Trophoblast cell (in vitro differentiated cells and primary cell): ENCODE data around the gene EHD3.

Source experiments
- DNase-seq, 2 donors: peaks; one replicate each; pipeline ENCODE4 v3.0.0-alpha.2; 2016
- H2AFZ ChIP-seq: 2 replicates; pipeline ENCODE4 v1.6.1; 2013; ENCODE audit warnings: low read length, moderate library complexity, mild to moderate bottlenecking; ENCODE audit not compliant: insufficient read depth, poor library complexity
- H2AK5ac ChIP-seq: 2 replicates; pipeline ENCODE4 v1.6.1; 2013; ENCODE audit warnings: mild to moderate bottlenecking, low read length
- H2BK120ac ChIP-seq: 2 replicates; pipeline ENCODE4 v1.6.1; 2013; ENCODE audit warnings: low read length, mild to moderate bottlenecking, moderate library complexity; ENCODE audit not compliant: insufficient read depth, poor library complexity
- H2BK12ac ChIP-seq: 2 replicates; pipeline ENCODE4 v1.6.1; 2013; ENCODE audit warnings: mild to moderate bottlenecking, low read length, moderate library complexity
- H2BK5ac ChIP-seq: 2 replicates; pipeline ENCODE4 v1.6.1; 2013; ENCODE audit warnings: low read length, low read depth, moderate library complexity, mild to moderate bottlenecking; ENCODE audit not compliant: poor library complexity
- H3K14ac ChIP-seq: 2 replicates; pipeline ENCODE4 v1.6.1; 2013; ENCODE audit warnings: mild to moderate bottlenecking, low read length
- H3K18ac ChIP-seq: 2 replicates; pipeline ENCODE4 v1.6.1; 2013; ENCODE audit warnings: mild to moderate bottlenecking, low read length
- H3K23ac ChIP-seq: 2 replicates; pipeline ENCODE4 v1.6.1; 2013; ENCODE audit warnings: low read length
- H3K27ac ChIP-seq: 2 replicates; pipeline ENCODE4 v1.5.1; 2013; ENCODE audit warnings: low read depth, mild to moderate bottlenecking, inconsistent platforms, low read length, moderate library complexity
- H3K27me3 ChIP-seq: 2 replicates; pipeline ENCODE4 v1.6.1; 2013; ENCODE audit warnings: inconsistent platforms, mild to moderate bottlenecking, low read length, moderate library complexity; ENCODE audit not compliant: insufficient read depth
- H3K36me3 ChIP-seq, 2 experiments: 1 replicate in 1 of 2; 2 replicates in 1 of 2; pipeline ENCODE4 v1.6.1; 2013; ENCODE audit warnings: low read length in 2 of 2, mild to moderate bottlenecking in 2 of 2, moderate library complexity in 1 of 2; ENCODE audit not compliant: insufficient read depth in 2 of 2, control insufficient read depth in 1 of 2
- H3K4ac ChIP-seq: 2 replicates; pipeline ENCODE4 v1.6.1; 2013; ENCODE audit warnings: low read depth, mild to moderate bottlenecking, low read length, moderate library complexity
- H3K4me1 ChIP-seq, 2 experiments: 1 replicate in 1 of 2; 2 replicates in 1 of 2; pipeline ENCODE4 v1.6.1; 2013; ENCODE audit warnings: low read length in 2 of 2, mild to moderate bottlenecking in 2 of 2, moderate library complexity in 1 of 2; ENCODE audit not compliant: insufficient read depth in 2 of 2, control insufficient read depth in 1 of 2
- H3K4me2 ChIP-seq: 2 replicates; pipeline ENCODE4 v1.6.1; 2013; ENCODE audit warnings: inconsistent platforms, mild to moderate bottlenecking, low read length, moderate library complexity
- H3K4me3 ChIP-seq: 2 replicates; pipeline ENCODE4 v1.5.1; 2013; ENCODE audit warnings: mild to moderate bottlenecking, low read depth, low read length, inconsistent platforms
- H3K79me1 ChIP-seq: one replicate; pipeline ENCODE4 v1.6.1; 2013; ENCODE audit warnings: low read length
- H3K79me2 ChIP-seq: 2 replicates; pipeline ENCODE4 v1.6.1; 2013; ENCODE audit warnings: low read length, mild to moderate bottlenecking; ENCODE audit not compliant: control insufficient read depth, insufficient read depth, poor library complexity
- H3K9ac ChIP-seq: 2 replicates; pipeline ENCODE4 v1.6.1; 2013; ENCODE audit warnings: mild to moderate bottlenecking, low read length
- H3K9me3 ChIP-seq: 2 replicates; pipeline ENCODE4 v1.6.1; 2013; ENCODE audit warnings: low read depth, mild to moderate bottlenecking, control low read depth, inconsistent platforms, low read length; ENCODE audit not compliant: insufficient read depth
- H4K12ac ChIP-seq: 2 replicates; pipeline ENCODE4 v1.6.1; 2013; ENCODE audit warnings: low read depth, mild to moderate bottlenecking, low read length, moderate library complexity
- H4K8ac ChIP-seq: 2 replicates; pipeline ENCODE4 v1.6.1; 2013; ENCODE audit warnings: low read depth, mild to moderate bottlenecking, low read length, moderate library complexity
- H4K91ac ChIP-seq: one replicate; pipeline ENCODE4 v1.6.1; 2013; ENCODE audit warnings: low read depth, mild to moderate bottlenecking, low read length, moderate library complexity
- WGBS: extraction: QIAGEN DNeasy Blood & Tissue Kit; methylation state at CpG from one replicate; pipeline ENCODE4 v1.1.7; 2013; ENCODE audit warnings: missing lambda C conversion rate; ENCODE audit not compliant: insufficient read length, insufficient coverage; ENCODE audit errors: extremely low coverage; 5-methylcytosine and 5-hydroxymethylcytosine counted together

The EHD3 gene

DNA sequence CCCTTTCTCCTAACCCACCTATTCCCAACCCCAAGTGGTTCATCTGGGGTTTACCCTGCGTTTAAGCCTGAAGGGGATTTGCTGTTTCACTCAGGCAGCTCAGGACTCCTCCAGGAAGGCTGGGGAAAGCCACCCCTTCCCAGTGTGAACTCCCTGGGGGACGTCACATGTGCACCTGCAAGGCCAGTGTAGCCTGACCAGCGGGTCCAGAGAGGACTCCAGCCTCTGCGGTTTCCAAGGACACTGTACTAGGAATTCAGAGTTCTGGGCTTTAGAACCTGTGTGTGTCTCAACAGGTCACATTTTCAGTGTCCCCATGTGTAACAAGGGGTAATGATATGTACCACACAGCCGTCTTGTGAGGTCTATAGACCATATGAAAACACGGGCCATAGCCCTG is 17.9 kb downstream of the EHD3 start:
- H2BK12ac ChIP-seq = no peak overlapping the region

DNA sequence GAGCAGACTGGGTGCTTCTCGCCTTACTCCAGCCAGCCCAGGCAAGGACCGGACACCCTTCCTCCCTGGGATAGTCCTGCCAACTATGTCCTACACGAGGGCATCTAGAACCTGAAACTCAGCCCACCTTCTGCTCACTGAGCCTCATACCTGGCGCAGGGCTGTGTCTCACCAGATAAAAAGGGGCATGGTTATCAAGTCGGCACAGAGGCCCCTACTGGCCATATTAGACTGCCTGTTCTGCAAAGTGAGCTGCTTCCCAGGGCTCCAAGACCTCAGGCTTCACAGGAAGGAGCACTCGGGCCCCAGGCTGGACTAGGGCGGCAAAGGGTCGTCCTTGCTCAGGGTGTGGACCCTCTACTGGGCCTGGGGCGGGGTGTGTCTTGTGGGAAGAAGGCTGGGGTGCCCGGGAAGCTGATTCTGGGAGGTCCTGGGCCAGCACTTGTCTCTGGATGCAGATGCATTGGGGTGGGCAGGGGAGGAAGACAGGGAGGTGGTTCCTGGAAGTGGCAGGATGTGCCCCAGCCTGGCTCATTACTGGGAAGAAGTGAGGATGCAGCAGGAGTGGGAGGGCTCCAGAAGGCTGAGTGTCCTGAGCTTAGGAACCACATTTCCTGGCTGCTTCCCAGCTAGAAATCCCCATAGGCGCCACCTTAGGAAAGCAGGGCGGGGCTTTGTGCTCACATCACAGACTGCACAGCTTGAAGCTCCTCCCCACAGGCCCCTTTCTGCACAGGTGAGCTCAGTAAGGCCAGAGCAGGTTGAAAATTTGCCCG is 19.6 kb downstream of the EHD3 start:
- WGBS = no CpG with 5 or more reads among the region's 13 CpGs
- Histone ChIP-seq H3K27ac (peak overlapping the region; percentile 7), H3K4ac (no peak overlapping the region), H4K91ac (peak overlapping the region; percentile 76), H3K36me3 (peaks cover 22 to 45% of the 10 kb centered on the region in 2 experiments), H4K12ac (no peak overlapping the region), H3K9me3 (no peaks in the 10 kb centered on the region), H3K79me2 (peaks cover 3% of the 10 kb centered on the region), H3K4me2 (no peak overlapping the region), H3K18ac (peak overlapping the region; percentile 36), H3K23ac (no peak overlapping the region), H3K14ac (peak overlapping the region; percentile 49), H2AFZ (no peak overlapping the region), H4K8ac (peak overlapping the region; percentile 68), H3K4me3 (no peak overlapping the region), H2AK5ac (peak overlapping the region; percentile 66), H3K9ac (no peak overlapping the region), H2BK120ac (peak overlapping the region; percentile 55), H2BK5ac (peak overlapping the region; percentile 42), H2BK12ac (peak overlapping the region; percentile 63), H3K4me1 (peaks cover 12 to 16% of the 10 kb centered on the region in 2 experiments), H3K27me3 (no peaks in the 10 kb centered on the region), H3K79me1 (peaks cover 11% of the 10 kb centered on the region)
- peak; percentile 54 to 58 for DNase-seq

More for the DNA sequence above, 17.9 kb downstream of the EHD3 start:
- peaks cover 17 to 42% of the 10 kb centered on the region in 2 experiments for H3K36me3 ChIP-seq
- peak overlapping the region; percentile 18 for H2BK5ac ChIP-seq
- H3K79me2 ChIP-seq = peaks cover 3% of the 10 kb centered on the region
- peak in 1 of 2 donors; percentile 59 for DNase-seq
- WGBS = no CpG with 5 or more reads among the region's 6 CpGs
- H3K18ac ChIP-seq = no peak overlapping the region
- no peak overlapping the region for H3K4me3 ChIP-seq
- peaks cover 11% of the 10 kb centered on the region for H3K79me1 ChIP-seq
- H3K23ac ChIP-seq = no peak overlapping the region
- no peaks in the 10 kb centered on the region for H3K27me3 ChIP-seq
- H4K8ac ChIP-seq = no peak overlapping the region
- no peak overlapping the region for H2AFZ ChIP-seq
- no peak overlapping the region for H3K9ac ChIP-seq
- H3K9me3 ChIP-seq = no peaks in the 10 kb centered on the region
- peaks cover 12 to 24% of the 10 kb centered on the region in 2 experiments for H3K4me1 ChIP-seq
- no peak overlapping the region for H2AK5ac ChIP-seq
- peak overlapping the region; percentile 65 for H3K27ac ChIP-seq
- H3K4me2 ChIP-seq = no peak overlapping the region
- no peak overlapping the region for H4K12ac ChIP-seq
- H4K91ac ChIP-seq = peak overlapping the region; percentile 65
- H2BK120ac ChIP-seq = peak overlapping the region; percentile 13
- no peak overlapping the region for H3K14ac ChIP-seq
- H3K4ac ChIP-seq = no peak overlapping the region

DNA sequence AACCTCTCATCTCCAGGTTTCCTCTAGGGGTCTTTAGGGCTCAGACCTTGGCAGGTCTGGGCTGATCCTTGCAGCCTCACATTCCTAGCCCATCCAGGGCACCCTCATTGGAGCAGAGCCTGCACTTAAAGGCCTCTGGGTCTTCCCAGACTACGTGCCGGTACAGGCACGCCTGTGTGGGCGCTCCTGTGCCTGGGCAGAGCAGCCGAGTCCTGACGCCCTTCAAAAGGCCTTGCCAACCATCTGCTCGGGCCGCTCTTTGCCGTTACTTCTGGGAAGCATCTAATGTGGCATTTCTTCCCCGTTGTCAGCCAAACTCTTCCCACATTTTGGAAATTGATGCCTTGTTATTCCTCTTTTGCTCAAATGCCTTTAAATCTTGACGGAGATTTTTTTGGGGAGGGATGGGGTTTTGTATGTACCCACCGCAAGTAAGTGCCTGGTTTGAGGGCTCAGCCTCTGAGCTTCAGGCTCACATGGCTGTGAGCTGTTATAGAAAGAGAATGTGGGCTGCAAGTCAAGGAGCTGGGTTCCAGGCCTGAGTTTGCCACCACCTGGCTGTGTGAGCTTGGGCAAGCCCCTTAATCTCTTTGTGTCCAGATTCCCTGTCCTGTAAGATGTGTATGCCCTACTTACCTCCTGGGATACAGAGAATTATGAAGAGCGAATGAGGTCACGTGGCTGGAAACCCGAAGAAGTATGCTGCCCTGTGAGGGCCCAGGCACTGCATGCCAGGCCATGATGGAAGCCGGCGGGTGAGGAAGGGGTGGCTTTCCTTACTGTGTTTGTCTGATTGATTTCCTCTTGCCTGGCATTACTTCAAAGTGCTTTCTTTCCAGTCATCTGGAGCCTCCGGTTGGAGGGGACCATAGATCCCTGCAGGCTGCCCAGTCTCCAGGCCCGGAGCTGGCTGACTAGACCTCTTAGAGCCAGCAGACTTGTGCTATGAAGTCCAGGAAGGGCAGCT is 20.6 kb downstream of the EHD3 start:
- H3K36me3 ChIP-seq = peaks cover 14 to 37% of the 10 kb centered on the region in 2 experiments
- WGBS = no CpG with 5 or more reads among the region's 19 CpGs
- no peaks in the 10 kb centered on the region for H3K9me3 ChIP-seq
- no peak overlapping the region for H3K18ac ChIP-seq
- H3K23ac ChIP-seq = no peak overlapping the region
- H3K9ac ChIP-seq = no peak overlapping the region
- H2AK5ac ChIP-seq = peak overlapping the region; percentile 43
- H3K4me2 ChIP-seq = no peak overlapping the region
- no peak overlapping the region for H3K14ac ChIP-seq
- DNase-seq = no peak
- peak overlapping the region; percentile 7 for H4K91ac ChIP-seq
- H3K79me2 ChIP-seq = peaks cover 3% of the 10 kb centered on the region
- no peak overlapping the region for H3K4me3 ChIP-seq
- H3K79me1 ChIP-seq = peaks cover 11% of the 10 kb centered on the region
- H3K4me1 ChIP-seq = peaks cover 12 to 16% of the 10 kb centered on the region in 2 experiments
- no peaks in the 10 kb centered on the region for H3K27me3 ChIP-seq
- no peak overlapping the region for H3K27ac ChIP-seq
- H3K4ac ChIP-seq = no peak overlapping the region
- no peak overlapping the region for H2BK5ac ChIP-seq
- no peak overlapping the region for H2AFZ ChIP-seq
- no peak overlapping the region for H4K12ac ChIP-seq
- no peak overlapping the region for H2BK12ac ChIP-seq
- H4K8ac ChIP-seq = no peak overlapping the region
- H2BK120ac ChIP-seq = peak overlapping the region; percentile 20

DNA sequence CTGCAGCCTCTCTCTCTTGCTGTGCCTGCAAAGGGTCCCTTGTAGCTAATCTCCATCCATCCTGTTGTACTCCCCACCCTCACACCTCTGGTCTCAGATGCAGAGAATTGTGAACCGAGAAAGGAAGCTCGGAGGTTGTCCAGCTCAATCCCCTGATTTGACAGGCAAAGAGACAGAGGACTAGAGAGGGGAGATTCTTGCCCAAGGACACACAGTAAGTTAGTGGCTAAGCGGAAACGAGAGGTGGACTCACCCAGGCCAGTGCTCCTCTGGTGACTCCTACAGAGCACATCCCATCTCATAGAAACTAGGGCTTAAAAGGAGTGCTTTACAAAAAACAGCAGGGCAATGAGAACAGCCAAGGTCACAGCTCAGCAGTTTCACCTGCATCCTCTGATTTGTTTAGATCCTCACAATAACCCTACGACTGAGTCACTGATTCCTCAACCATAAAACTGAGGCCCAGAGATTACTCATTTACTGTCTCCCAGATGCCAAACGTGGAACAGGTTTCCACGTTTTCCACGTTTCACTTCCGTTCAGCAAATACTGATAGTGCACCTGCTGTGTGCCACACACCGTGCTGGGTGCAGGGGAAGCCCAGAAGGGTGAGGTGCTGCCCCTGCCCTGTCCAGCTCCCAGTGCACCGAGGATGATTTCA is 22.1 kb downstream of the EHD3 start:
- peak overlapping the region; percentile 8 for H3K4me3 ChIP-seq
- H4K12ac ChIP-seq = no peak overlapping the region
- no peaks in the 10 kb centered on the region for H3K27me3 ChIP-seq
- H2BK5ac ChIP-seq = no peak overlapping the region
- H2BK120ac ChIP-seq = no peak overlapping the region
- peaks cover 3% of the 10 kb centered on the region for H3K79me2 ChIP-seq
- H3K4me2 ChIP-seq = no peak overlapping the region
- peaks cover 12 to 16% of the 10 kb centered on the region in 2 experiments for H3K4me1 ChIP-seq
- H3K23ac ChIP-seq = no peak overlapping the region
- DNase-seq = no peak
- peaks cover 11% of the 10 kb centered on the region for H3K79me1 ChIP-seq
- peaks cover 16 to 35% of the 10 kb centered on the region in 2 experiments for H3K36me3 ChIP-seq
- H3K4ac ChIP-seq = no peak overlapping the region
- H3K9ac ChIP-seq = no peak overlapping the region
- no peak overlapping the region for H3K14ac ChIP-seq
- no CpG with 5 or more reads among the region's 11 CpGs for WGBS
- H2AFZ ChIP-seq = no peak overlapping the region
- no peaks in the 10 kb centered on the region for H3K9me3 ChIP-seq
- no peak overlapping the region for H2AK5ac ChIP-seq
- H4K91ac ChIP-seq = no peak overlapping the region
- no peak overlapping the region for H4K8ac ChIP-seq
- no peak overlapping the region for H2BK12ac ChIP-seq
- no peak overlapping the region for H3K27ac ChIP-seq
- no peak overlapping the region for H3K18ac ChIP-seq
